GM19193 (cell line): ENCODE data around the gene SMIM36.

Experiments used
- POLR2A ChIP-seq: IDR thresholded peaks from 4 replicates; pipeline ENCODE4 v1.6.1; 2011; ENCODE audit not compliant: insufficient read depth, insufficient read length; ENCODE audit errors: extremely low read depth

Gene SMIM36

GRCh38 chr17:55451203-55451641 lies 60.0 kb downstream of the SMIM36 start:
- no peak for TF ChIP-seq POLR2A

- TF ChIP-seq POLR2A = no peak
Measured at GRCh38 chr17:55450232-55450825, 60.9 kb downstream of the SMIM36 start.

DNA sequence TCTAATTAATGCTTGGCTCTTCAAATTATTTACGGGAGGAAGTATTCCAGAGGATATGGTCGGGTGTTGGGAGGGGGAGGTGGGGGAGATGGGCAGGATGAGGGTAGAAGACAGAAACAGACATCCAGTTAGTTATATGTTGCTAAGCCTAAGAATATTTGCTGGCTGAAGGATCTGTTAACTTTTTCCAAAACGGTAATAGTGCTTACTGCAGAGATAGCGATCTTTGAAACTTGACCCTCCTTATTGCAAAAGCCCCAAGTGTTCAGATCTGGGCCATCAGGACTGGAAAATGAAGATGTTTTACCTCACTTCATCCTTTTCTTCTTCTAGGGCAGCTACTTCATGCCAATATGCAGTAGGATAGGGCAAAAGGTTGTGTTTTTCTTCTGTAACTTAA lies 62.6 kb downstream of the SMIM36 start:
- no peak for TF ChIP-seq POLR2A

GRCh38 chr17:55446581-55447205 lies 64.6 kb downstream of the SMIM36 start:
- no peak for TF ChIP-seq POLR2A

GRCh38 chr17:55444471-55445441 lies 66.5 kb downstream of the SMIM36 start:
- no peak for TF ChIP-seq POLR2A

DNA sequence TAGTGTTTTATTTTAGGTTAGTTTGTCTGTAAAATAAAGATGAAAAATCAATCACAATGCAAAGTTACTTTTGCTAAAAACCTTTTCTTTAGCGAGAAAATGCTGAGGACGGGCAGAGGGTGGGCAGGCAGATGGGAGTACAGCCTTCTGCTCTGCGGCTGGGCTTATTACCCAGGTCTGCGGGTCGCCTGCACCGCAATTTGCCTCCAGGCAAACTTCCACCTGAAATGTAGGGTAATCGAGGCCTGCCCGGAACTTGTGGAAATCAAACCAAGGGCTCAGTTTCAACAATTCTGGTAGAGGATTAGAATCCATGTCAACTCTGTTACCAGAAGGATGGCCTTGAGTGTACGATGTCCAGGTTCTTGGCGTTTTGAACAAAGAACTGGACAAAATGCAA lies 67.3 kb downstream of the SMIM36 start:
- no peak for TF ChIP-seq POLR2A

GRCh38 chr17:55442953-55443683 lies 68.1 kb downstream of the SMIM36 start:
- no peak for TF ChIP-seq POLR2A

DNA sequence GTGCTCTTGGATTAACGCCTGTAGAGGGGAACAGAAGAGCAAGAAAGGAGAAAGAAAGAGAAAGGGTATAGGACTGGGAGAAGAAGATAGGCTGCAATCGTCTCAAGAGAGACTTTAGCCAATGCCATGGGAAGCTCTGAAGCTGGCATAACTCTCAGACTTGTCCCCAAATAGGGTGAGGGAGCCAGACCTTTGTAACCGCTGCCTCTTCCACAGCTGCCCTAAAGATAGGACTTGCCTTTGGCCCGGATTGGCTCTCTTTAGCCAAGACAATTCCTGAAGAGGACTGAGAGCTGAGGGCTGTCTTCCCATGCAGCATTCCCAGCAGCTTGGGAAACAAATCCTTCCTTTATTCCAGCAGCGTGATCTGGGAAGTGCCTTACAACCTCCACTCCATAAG lies 68.8 kb downstream of the SMIM36 start:
- no peak for TF ChIP-seq POLR2A

GRCh38 chr17:55441544-55441943 lies 69.7 kb downstream of the SMIM36 start:
- no peak for TF ChIP-seq POLR2A

- TF ChIP-seq POLR2A = no peak
Measured at GRCh38 chr17:55440391-55440790, 70.9 kb downstream of the SMIM36 start.

DNA sequence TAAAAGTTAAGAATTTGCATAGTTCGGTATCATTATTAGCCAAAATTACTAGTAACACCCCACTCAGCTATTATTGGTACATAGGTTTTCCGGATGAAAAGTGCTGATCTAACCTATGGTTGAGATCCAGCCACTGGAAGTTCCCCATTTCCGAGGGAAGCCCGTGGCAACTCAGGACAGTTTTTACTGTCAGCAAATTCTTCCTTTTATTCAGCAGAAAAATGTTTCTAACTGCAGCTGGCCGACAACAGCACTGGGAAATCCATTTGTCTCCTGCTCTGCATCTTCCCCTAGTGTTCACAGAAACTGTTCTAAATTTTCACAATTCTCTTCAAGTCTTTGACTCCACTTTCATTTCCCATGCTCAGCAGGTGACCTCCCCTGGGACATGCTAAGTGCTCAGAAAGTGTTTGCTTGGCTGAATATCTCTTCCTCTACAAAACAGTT lies 74.1 kb downstream of the SMIM36 start:
- no peak for TF ChIP-seq POLR2A

DNA sequence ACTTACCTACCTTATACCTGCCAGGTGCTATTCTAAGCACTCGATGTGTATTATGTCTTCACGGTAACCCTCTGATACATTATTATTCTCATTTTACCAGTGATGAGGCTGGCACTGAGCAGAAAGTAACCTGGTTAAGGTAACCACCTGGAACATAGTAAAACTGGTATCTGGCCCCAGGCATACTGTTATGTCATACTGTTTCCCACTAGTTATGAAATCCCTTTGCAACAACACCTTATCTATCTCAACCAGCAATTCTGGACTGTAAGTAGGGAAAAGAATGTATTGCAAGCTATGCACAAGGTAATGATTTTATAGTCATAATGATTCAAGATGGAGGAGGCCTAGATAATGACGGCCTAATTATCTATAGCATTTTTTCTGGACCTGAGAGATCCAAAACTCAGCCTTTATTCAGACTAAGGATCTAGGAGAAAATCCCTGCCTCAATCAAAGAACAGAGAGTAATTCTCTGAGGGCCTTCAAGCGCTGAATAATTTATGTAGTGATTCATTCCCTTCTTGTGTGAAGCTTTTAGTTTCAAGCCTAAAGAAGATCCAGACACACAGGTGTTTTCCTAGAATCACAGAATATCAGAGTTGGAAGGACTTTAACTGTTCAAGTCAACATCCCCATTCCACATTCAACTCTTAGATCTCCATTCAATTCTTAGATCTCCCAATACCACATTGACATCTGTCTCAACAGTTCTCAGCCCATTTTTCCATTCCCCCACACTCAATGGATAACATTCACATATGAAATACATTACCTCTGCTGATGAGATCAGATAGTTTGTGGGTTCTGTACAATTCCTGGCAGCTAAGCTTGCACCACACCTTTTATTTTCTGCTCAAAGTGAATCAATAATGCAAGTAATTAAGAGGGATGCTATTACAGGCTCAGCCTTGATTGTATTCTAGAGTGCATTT lies 74.8 kb downstream of the SMIM36 start:
- TF ChIP-seq POLR2A = no peak

DNA sequence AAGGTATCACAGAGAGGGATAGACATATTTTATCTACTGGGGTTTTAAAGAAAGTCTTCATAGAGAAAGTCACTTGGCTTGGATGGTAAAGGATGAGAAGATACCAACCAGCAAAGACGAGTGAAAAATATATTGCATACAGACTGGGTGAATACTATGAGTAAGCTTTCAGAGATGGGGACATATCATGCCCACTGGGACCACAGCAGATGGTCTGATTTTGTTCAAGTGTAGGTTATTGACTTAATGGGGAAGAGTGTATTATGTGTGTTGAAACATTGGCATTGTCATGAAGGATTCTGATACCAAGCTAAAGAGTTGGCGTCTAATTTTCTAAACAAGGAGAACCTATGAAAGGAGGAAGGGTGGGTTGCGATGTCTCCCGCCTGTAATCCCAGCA lies 75.8 kb downstream of the SMIM36 start:
- no peak for TF ChIP-seq POLR2A

GRCh38 chr17:55434721-55435120 lies 76.5 kb downstream of the SMIM36 start:
- no peak for TF ChIP-seq POLR2A
